HFFc6 (cell line): ENCODE results near the gene MYH11. TPM values are rescaled to one million over a fixed set of nuclear protein-coding genes. Genes with fewer than 3 reads are reported as not detected.

Source experiments
- DNase-seq: peaks from one replicate; pipeline ENCODE4 v3.0.0-alpha.2; 2018
- H3K27ac Mint-ChIP-seq: 2 replicates; pipeline ENCODE4 v1.8.0; 2020; ENCODE audit warnings: mild to moderate bottlenecking, mixed read lengths
- H3K27me3 Mint-ChIP-seq: 2 replicates; pipeline ENCODE4 v1.8.0; 2021; ENCODE audit warnings: mild to moderate bottlenecking, moderate library complexity, mixed read lengths; ENCODE audit not compliant: insufficient read depth
- H3K36me3 Mint-ChIP-seq: 2 replicates; pipeline ENCODE4 v1.8.0; 2021; ENCODE audit warnings: low read depth, mixed read lengths
- H3K4me1 Mint-ChIP-seq: 2 replicates; pipeline ENCODE4 v1.8.0; 2020; ENCODE audit warnings: low read depth, mixed read lengths
- H3K4me3 Mint-ChIP-seq: 2 replicates; pipeline ENCODE4 v1.8.0; 2020; ENCODE audit warnings: mild to moderate bottlenecking, moderate library complexity, mixed read lengths
- H3K9me3 Mint-ChIP-seq: 2 replicates; pipeline ENCODE4 v1.8.0; 2020; ENCODE audit warnings: mild to moderate bottlenecking, mixed read lengths
- CTCF ChIP-seq: fragments of 200-600 bp; sonication (generic); IDR thresholded peaks from 2 replicates; pipeline ENCODE4 v1.5.0; 2021; ENCODE audit warnings: antibody characterized with exemption, mild to moderate bottlenecking
- total RNA-seq, 6 experiments: library from RNA; stranded (reverse); fragmentation: NEBNext Ultra II Directional; extraction: Animal tissue kit (Norgen Biotek cat#: 25700); gene quantifications; 2 replicates in 1 of 6; 3 replicates in 5 of 6; pipeline ENCODE4 v1.2.3, GENCODE V29; 2021

The MYH11 gene
- total RNA-seq, 6 experiments from 2014 or later, result 0.02 to 0.23 (median 0.21) TPM; not detected in 2

DNA sequence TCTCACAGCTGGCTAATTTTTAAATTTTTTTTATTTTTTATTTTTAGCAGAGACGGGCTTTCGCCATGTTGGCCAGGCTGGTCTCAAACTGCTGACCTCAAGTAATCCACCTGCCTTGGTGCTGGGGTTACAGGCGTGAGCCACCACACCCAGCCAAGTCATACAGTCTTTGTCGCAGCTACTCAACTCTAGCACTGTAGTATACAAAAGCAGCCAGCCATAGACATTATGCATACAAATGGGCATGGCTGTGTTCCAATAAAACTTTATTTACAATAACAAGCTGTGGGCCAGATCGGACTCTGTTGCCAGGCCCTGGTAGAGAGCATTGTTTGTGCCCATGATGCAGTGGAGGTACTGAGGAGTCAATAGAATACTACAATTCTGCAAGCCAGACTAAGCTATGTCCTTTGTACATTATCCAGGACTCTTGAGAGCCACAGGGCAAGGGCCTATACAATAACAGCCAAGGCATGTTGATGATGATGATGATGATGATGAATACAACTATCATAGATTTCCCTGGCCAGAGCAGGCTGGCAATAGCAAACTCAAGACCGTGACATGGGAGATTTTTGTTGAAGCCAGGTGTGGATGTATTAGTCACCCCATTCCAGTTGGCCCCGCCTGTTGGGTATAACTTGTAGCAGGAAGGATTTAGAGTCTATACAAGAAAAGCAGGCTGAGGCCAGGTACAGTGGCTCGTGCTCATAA lies 101.8 kb downstream of the MYH11 start:
- H3K4me3 Mint-ChIP-seq, result no peak overlapping the region

DNA sequence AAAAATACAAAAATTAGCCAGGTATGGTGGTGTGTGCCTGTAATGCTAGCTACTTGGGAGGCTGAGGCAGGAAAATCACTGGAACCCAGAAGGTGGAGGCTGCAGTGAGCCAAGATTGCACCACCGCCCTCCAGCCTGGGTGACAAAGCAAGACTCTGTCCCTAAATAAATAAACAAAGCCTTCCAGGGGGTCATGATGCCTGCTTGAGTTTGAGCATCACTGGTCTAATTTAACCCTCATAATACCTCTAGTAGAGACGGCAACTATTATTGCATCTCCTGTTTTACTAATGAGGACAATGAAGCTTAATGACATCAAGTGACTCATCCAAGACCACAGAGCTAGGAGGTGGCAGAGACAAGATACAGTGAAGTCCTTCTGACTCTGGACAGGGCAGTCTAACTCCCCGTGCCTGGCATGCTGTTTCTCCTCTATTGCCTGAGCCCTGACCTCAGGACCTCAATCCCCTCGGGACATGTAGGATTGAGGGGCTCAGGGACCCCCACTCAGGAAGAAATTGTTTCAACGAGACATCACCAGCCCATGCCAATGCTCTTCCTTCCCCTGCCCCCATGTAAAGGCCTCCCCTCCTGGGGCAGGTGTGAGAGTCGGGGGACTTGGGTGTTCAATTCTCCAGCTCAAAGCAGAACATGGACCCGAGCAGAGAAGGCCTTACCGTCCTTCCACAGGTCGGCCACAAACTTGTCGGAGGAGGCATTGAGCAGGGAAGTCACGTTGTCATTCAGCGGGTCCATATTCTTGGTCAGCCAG lies 103.9 kb downstream of the MYH11 start:
- no peak overlapping the region for H3K4me3 Mint-ChIP-seq
- H3K36me3 Mint-ChIP-seq, result no peaks in the 10 kb centered on the region
- TF ChIP-seq CTCF, result no peak
- no peak overlapping the region for H3K27ac Mint-ChIP-seq
- peaks cover 12% of the 10 kb centered on the region for H3K27me3 Mint-ChIP-seq
- no peaks in the 10 kb centered on the region for H3K9me3 Mint-ChIP-seq
- peaks cover 7% of the 10 kb centered on the region for H3K4me1 Mint-ChIP-seq
- DNase-seq, result no peak

More for the DNA sequence above, 101.8 kb downstream of the MYH11 start:
- H3K9me3 Mint-ChIP-seq, result no peaks in the 10 kb centered on the region
- TF ChIP-seq CTCF, result no peak
- H3K27me3 Mint-ChIP-seq, result peaks cover 5% of the 10 kb centered on the region
- no peaks in the 10 kb centered on the region for H3K4me1 Mint-ChIP-seq
- no peak for DNase-seq
- H3K36me3 Mint-ChIP-seq, result no peaks in the 10 kb centered on the region
- no peak overlapping the region for H3K27ac Mint-ChIP-seq

DNA sequence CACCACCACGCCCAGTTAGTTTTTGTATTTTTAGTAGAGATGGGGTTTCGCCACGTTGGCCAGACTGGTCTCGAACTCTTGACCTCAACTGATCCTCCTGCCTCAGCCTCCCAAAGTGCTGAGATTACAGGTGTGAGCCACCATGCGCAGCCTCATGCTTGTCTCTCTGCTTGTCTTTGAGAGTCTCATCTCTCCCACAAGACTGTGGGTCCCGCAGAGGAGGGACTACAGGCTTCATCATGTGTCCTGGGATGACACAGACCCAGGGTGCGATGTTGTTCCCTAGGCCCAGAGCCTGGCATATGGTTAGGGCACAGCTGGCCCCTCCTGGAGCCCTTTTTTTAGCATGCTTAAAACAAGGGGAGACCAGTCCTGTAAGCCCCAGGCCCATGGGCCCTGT lies 104.9 kb downstream of the MYH11 start:
- no peak for DNase-seq
- no peaks in the 10 kb centered on the region for H3K9me3 Mint-ChIP-seq
- H3K27ac Mint-ChIP-seq, result no peak overlapping the region
- H3K4me3 Mint-ChIP-seq, result no peak overlapping the region
- no peak for TF ChIP-seq CTCF
- H3K36me3 Mint-ChIP-seq, result no peaks in the 10 kb centered on the region
- peaks cover 12% of the 10 kb centered on the region for H3K27me3 Mint-ChIP-seq
- H3K4me1 Mint-ChIP-seq, result peaks cover 7% of the 10 kb centered on the region

- no peak for DNase-seq
- Mint-ChIP-seq H3K27ac (no peak overlapping the region), H3K9me3 (no peaks in the 10 kb centered on the region), H3K4me3 (no peak overlapping the region), H3K27me3 (peaks cover 12% of the 10 kb centered on the region), H3K36me3 (no peaks in the 10 kb centered on the region), H3K4me1 (peaks cover 7% of the 10 kb centered on the region)
- no peak for TF ChIP-seq CTCF
These were observed 106.8 kb downstream of the MYH11 start for GRCh38 chr16:15749985-15750384.

- Mint-ChIP-seq H3K27me3 (peaks cover 12% of the 10 kb centered on the region), H3K4me1 (peaks cover 7% of the 10 kb centered on the region), H3K27ac (no peak overlapping the region), H3K9me3 (no peaks in the 10 kb centered on the region), H3K36me3 (no peaks in the 10 kb centered on the region), H3K4me3 (no peak overlapping the region)
- TF ChIP-seq CTCF, result no peak
- peak; percentile 13 for DNase-seq
These were observed 107.5 kb downstream of the MYH11 start for GRCh38 chr16:15749371-15749770.
